Hepatic stellate cell (primary cell): ENCODE data around the gene GP1BB.
"Not testable (repeated sequence)": the region's sequence is repeated elsewhere in the genome, so short reads cannot be mapped to it uniquely, and the experiment has no call there.

Experiments
- DNase-seq: peaks from one replicate; pipeline ENCODE4 v3.0.0; 2011; ENCODE audit warnings: low spot score

GP1BB gene

DNA sequence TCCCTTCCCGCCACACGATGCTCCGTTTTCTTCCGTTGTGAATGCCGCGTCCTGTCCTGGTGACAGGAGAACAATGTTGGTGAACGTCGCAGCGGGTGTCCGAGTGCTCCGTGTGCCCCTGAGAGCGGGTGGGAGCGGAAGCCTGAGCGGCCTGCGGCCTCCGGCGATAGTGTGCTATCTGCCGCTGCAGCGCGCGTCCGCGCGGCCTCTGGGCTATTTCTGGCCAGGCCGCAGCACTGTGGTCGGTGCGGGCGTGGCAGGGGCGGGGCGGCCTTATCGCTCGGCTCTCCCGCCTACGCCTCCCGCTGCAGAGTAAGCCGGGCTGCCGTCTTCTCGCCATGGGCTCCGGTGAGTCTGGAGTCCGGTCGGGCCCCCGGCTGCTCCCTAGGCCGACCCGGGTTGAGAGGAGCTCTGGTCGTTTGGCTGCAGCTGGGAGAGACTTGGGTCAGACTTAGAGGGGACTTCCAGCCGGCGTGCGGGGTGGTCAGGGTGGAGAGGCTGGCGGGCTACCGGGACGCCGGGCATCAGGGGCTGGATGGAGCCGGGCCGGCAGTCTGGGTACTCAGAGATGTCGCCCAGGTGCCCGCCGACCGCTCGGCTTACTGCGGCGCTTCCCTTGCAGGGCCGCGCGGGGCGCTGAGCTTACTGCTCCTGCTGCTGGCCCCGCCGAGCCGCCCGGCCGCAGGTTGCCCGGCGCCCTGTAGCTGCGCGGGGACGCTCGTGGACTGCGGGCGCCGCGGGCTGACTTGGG, at the start of gene GP1BB:
Gene GP1BB, plus strand, starts transcription at position 308 of the 751 bp plus-strand sequence. Its CDS starts 31 bp downstream, at position 339.
- DNase-seq = no peak

DNA sequence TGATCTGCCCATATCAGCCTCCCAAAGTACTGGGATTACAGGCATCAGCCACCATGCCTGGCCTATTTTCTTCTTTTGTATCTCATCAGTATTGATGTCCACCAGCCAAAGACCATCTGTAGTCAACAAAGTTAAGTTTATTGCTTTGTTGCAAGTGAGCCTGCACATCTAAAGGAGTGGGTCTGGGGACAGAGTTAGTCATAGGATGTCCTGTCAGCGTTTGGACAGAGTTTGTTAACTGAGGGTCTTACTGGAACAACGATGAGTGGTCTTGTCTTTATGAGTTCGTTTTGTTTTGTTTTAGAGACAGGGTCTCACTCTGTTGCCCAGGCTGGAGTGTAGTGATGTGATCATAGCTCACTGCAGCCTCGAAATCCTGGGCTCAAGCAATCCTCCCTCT, 49.7 kb upstream of the GP1BB start:
- no peak for DNase-seq

- no peak for DNase-seq
These were observed 49.0 kb upstream of the GP1BB start for GRCh38 chr22:19674129-19674928.

- no peak for DNase-seq
These were observed 48.4 kb upstream of the GP1BB start for GRCh38 chr22:19674929-19675253.

- DNase-seq = no peak
These were observed 47.9 kb upstream of the GP1BB start for GRCh38 chr22:19675428-19675827.

GRCh38 chr22:19676437-19676836, 46.9 kb upstream of the GP1BB start:
- not testable (repeated sequence) for DNase-seq

GRCh38 chr22:19678949-19679521, 44.3 kb upstream of the GP1BB start:
- no peak for DNase-seq

DNA sequence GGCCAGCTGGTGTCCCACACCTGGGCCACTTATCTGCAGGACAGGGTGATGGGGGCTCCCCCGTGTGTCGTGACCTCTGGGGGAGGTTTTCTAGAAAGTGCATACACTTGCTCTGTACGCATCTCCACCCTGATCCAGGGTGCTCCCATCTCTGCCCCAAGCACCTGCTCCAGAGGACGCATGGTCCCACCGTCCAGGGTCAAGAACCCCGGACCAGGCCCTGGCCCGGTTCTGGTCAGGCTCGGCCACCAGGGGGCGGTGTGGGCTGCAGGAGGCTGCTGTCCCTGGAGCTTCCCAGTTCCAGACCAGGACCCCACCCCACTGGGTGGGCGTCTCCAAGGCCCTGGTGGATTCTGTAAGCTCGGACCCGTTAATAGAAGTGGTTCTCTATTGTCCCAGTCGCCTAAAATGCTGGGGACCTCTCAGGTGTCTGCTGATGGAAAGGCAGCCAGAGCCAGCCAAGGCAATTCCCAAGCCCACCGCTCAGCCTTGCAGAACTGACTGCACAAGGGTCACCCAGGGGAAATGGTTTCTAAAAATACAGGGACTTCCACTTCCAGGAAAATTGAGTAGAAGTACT, 43.7 kb upstream of the GP1BB start:
- peak; percentile 26 for DNase-seq

DNA sequence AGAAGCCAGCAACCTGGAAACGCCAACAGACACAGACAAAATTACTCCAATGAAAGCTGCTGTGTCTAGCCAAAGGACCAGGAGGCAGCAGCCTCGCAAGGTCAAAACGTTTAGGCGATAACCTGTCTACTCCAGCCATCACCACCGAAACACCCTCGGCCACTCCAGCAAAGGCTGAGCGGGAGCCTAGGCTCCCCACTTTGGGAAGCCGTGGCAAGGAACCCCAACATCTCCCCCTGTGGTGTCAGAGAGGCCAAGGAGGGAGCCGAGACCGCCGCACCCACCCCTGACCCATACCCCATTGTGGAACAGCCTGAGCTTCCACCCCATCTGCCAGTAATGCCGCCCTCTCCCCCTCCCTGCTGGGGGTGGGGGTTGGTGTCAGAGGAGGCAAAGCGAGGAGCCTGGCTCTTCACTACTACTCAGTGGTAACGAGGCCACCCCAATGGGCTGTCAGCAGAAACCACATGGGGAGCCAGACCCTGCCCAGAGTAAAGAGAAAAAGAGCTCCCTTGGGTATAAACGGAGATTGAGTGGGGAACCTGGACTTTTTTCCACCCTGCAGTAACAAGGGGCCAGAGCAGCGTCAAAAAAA, 43.0 kb upstream of the GP1BB start:
- no peak for DNase-seq

GRCh38 chr22:19680911-19681862, 42.2 kb upstream of the GP1BB start:
- no peak for DNase-seq

GRCh38 chr22:19681863-19682245, 41.5 kb upstream of the GP1BB start:
- DNase-seq = no peak

DNA sequence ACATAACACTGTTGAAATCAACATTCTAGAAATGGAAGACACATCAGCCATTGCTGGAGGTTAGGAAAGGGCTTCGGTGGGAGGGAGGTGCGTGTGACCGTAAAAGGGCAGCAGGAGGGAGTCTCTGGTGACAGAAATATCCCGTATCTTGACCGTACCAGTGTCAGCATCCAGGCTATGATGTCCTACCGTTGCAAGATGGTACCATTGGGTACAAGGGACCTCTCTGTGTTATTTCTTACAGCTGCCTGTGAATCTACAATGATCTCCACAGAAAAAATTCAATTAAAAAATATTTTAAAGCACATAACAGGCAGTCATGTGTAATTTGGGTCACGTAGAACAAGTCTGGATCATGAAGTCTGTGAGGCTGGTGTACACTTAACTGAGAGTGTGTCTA, 36.4 kb upstream of the GP1BB start:
- no peak for DNase-seq

- no peak for DNase-seq
These were observed 35.6 kb upstream of the GP1BB start for GRCh38 chr22:19687561-19688300.

- no peak for DNase-seq
These were observed 34.7 kb upstream of the GP1BB start for GRCh38 chr22:19688301-19689290.

- DNase-seq = no peak
These were observed 33.9 kb upstream of the GP1BB start for GRCh38 chr22:19689408-19689807.

DNA sequence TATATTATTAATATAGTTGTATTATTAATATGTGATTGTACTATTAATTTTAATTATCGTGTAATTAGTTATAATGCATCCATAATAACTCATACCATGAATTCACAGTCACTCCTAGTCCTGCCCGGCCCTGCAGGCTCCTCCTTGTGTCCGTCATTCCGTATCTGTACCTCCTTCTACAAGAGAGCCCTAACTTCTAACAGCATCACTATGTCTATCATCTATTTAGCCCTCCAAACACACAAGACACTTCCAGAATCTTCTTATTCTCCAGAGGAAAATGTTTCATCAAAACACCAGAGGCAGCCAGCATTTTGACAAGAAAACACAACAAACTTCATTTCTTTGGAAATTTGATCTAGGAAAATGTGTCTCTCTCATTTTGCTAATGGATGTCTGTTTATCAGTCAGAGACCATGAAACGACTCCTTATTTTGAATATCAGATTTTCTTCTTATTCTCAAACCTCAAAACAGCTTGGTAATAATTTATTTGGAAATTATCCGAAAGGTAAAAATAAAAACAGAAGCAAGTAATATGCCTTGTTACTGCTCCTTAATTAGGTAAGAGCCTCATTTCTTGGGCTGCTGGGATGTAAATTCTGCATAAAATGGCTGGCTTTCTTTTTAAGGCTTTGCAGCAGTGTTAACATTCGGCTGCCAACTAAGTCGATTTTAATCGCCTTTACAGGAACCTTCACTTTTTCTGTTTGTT, 32.2 kb upstream of the GP1BB start:
- no peak for DNase-seq

GRCh38 chr22:19691721-19692341, 31.5 kb upstream of the GP1BB start:
- DNase-seq = peak; percentile 46

- no peak for DNase-seq
These were observed 29.8 kb upstream of the GP1BB start for GRCh38 chr22:19693581-19693980.
